Measurements from ENCODE around the gene WDR82. TPM values are rescaled to one million over a fixed set of nuclear protein-coding genes. Genes with fewer than 3 reads are reported as not detected.
A peak's percentile ranks its signal among the peaks of the same experiment; 100 is the strongest.

WDR82 gene
- total RNA-seq, 1 donor, result 58.3 TPM

DNA sequence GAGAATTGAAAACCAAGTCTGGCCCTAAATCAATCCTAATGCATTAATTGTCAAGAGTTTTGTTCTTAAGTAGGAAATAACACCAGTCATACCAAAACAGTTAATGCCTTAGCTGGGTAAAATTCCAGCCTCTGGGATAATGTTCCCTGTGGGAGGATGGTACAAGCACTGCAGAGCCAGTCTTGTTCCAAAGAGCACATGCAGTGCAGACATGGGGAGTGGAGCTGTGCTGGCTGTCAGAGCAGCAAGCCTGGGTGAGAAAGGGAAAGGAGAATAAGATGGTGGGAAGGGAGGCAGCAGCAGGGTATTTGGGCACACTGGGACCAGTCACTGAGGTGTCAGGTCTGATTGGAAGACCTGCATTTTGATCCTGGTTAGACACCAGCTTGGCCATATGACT, 68.4 kb downstream of the WDR82 start:
- Histone ChIP-seq H3K4me2 (ENCODE audit: insufficient read depth, low read length) (no peak overlapping the region), H3K27me3 (ENCODE audit: insufficient read depth, low read length) (no peaks in the 10 kb centered on the region), H4K20me1 (ENCODE audit: insufficient read depth, low read length) (peaks cover 5% of the 10 kb centered on the region), H2AFZ (ENCODE audit: low read length) (no peak overlapping the region), H3K4me3 (ENCODE audit: insufficient read depth, low read length) (no peak overlapping the region), H3K9me3 (ENCODE audit: low read depth, low read length) (no peaks in the 10 kb centered on the region), H3K4me1 (ENCODE audit: insufficient read depth, low read length) (peaks cover 4% of the 10 kb centered on the region), H3K79me2 (ENCODE audit: insufficient read depth, low read length) (no peaks in the 10 kb centered on the region), H3K27ac (ENCODE audit: low read depth, low read length) (no peak overlapping the region), H3K36me3 (ENCODE audit: insufficient read depth, low read length) (peaks cover 93% of the 10 kb centered on the region)
- no peak for DNase-seq (ENCODE audit: insufficient read length, low spot score, missing footprints)
- TF ChIP-seq, protein P1, sequence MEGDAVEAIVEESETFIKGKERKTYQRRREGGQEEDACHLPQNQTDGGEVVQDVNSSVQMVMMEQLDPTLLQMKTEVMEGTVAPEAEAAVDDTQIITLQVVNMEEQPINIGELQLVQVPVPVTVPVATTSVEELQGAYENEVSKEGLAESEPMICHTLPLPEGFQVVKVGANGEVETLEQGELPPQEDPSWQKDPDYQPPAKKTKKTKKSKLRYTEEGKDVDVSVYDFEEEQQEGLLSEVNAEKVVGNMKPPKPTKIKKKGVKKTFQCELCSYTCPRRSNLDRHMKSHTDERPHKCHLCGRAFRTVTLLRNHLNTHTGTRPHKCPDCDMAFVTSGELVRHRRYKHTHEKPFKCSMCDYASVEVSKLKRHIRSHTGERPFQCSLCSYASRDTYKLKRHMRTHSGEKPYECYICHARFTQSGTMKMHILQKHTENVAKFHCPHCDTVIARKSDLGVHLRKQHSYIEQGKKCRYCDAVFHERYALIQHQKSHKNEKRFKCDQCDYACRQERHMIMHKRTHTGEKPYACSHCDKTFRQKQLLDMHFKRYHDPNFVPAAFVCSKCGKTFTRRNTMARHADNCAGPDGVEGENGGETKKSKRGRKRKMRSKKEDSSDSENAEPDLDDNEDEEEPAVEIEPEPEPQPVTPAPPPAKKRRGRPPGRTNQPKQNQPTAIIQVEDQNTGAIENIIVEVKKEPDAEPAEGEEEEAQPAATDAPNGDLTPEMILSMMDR (IDR thresholded peaks at IDR 0.05; ENCODE audit: extremely low read depth, low read depth, low read length), result no peak

DNA sequence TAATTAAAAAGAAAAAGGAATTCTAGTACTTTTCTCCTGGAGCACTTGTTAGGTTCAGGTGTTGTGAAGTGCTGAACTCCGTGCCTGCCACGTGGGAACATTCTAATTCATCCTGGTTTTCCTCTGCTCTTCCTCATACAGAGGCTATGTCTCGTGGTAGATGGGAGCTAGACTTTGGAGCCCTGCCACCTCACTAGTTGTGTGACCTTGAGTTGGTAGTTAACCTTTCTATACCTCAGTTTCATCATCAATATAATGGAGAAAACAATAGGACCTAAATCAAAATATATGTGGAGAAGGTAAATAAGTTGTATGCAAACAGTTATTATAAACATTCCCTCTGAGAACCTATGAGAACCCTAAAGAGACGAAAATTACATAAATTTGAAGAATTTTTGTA, 69.9 kb downstream of the WDR82 start:
- H4K20me1 ChIP-seq (ENCODE audit: insufficient read depth, low read length), result peaks cover 3% of the 10 kb centered on the region
- DNase-seq (ENCODE audit: insufficient read length, low spot score, missing footprints), result no peak
- H3K27ac ChIP-seq (ENCODE audit: low read depth, low read length), result no peak overlapping the region
- H3K4me1 ChIP-seq (ENCODE audit: insufficient read depth, low read length), result peaks cover 4% of the 10 kb centered on the region
- TF ChIP-seq, protein P1 (IDR thresholded peaks at IDR 0.05; ENCODE audit: extremely low read depth, low read depth, low read length), result no peak
- H3K9me3 ChIP-seq (ENCODE audit: low read depth, low read length), result no peaks in the 10 kb centered on the region
- no peaks in the 10 kb centered on the region for H3K27me3 ChIP-seq (ENCODE audit: insufficient read depth, low read length)
- no peak overlapping the region for H3K4me3 ChIP-seq (ENCODE audit: insufficient read depth, low read length)
- no peak overlapping the region for H3K4me2 ChIP-seq (ENCODE audit: insufficient read depth, low read length)
- no peaks in the 10 kb centered on the region for H3K79me2 ChIP-seq (ENCODE audit: insufficient read depth, low read length)
- no peak overlapping the region for H2AFZ ChIP-seq (ENCODE audit: low read length)
- H3K36me3 ChIP-seq (ENCODE audit: insufficient read depth, low read length), result peaks cover 93% of the 10 kb centered on the region

DNA sequence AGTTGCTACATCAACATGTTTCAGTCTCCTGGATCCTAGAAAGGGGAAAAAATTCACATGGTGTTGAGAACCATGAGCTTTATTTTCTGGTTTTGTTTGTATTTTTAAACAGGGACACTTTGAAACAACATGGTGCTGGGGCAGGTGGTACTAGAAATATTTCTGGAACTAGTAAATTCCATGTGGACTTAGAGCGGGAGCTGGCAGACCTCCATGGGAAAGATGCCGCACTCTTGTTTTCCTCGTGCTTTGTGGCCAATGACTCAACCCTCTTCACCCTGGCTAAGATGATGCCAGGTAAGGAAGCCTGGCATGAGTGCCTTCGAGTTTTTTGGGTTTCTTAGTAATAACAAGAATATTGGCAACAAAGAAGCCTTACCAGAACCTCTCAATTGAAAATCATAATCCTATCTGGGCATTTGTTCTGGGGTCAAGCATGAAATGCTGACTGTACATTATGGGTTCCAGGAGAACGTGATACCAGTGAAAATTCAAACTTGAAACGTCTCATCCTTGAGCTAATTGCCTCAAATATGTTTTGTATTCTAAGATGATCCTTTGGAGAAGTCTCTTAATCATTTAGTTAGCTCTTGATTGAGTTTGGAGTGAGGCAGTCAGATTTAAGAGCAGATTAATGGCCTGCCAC, 72.6 kb downstream of the WDR82 start:
- peaks cover 93% of the 10 kb centered on the region for H3K36me3 ChIP-seq (ENCODE audit: insufficient read depth, low read length)
- H3K27ac ChIP-seq (ENCODE audit: low read depth, low read length), result no peak overlapping the region
- no peak overlapping the region for H3K4me2 ChIP-seq (ENCODE audit: insufficient read depth, low read length)
- TF ChIP-seq, protein P1 (IDR thresholded peaks at IDR 0.05; ENCODE audit: extremely low read depth, low read depth, low read length), result no peak
- H3K4me3 ChIP-seq (ENCODE audit: insufficient read depth, low read length), result no peak overlapping the region
- H3K4me1 ChIP-seq (ENCODE audit: insufficient read depth, low read length), result peaks cover 4% of the 10 kb centered on the region
- H3K79me2 ChIP-seq (ENCODE audit: insufficient read depth, low read length), result no peaks in the 10 kb centered on the region
- peak; percentile 79 for DNase-seq (ENCODE audit: insufficient read length, low spot score, missing footprints)
- no peaks in the 10 kb centered on the region for H3K9me3 ChIP-seq (ENCODE audit: low read depth, low read length)
- H4K20me1 ChIP-seq (ENCODE audit: insufficient read depth, low read length), result peaks cover 3% of the 10 kb centered on the region
- no peak overlapping the region for H2AFZ ChIP-seq (ENCODE audit: low read length)
- H3K27me3 ChIP-seq (ENCODE audit: insufficient read depth, low read length), result no peaks in the 10 kb centered on the region

Small RNA genes lying within 50 kb of the gene (small RNA-seq; reads per million reads assigned to genes)
- gene MIR135A1 (not detected), gene MIRLET7G (2,397 reads per million, percentile 99 among the genes with 10 or more reads in this experiment)

Other genes with a start within 250 kb of the WDR82 start
- 12.7 and 13.8 TPM in 2 replicates for gene DUSP7, start 222.1 kb downstream of the WDR82 start, total RNA-seq
- gene POC1A, start 124.2 kb downstream of the WDR82 start, total RNA-seq, result 1.8 and 3.2 TPM in 2 replicates
- 35.4 and 39.1 TPM in 2 replicates for gene ALAS1, start 80.5 kb downstream of the WDR82 start, total RNA-seq
- not detected in 2 replicates for gene TLR9, start 53.0 kb downstream of the WDR82 start, total RNA-seq
- 115 and 138 TPM in 2 replicates for gene TWF2, start 39.5 kb downstream of the WDR82 start, total RNA-seq
- gene PPM1M, start 32.9 kb downstream of the WDR82 start, total RNA-seq, result 23.9 and 28.2 TPM in 2 replicates
- 13.8 and 15.0 TPM in 2 replicates for gene GLYCTK, start 9.2 kb upstream of the WDR82 start, total RNA-seq
- 8.0 and 8.7 TPM in 2 replicates for gene DNAH1, start 37.7 kb upstream of the WDR82 start, total RNA-seq
- gene BAP1, start 131.4 kb upstream of the WDR82 start, total RNA-seq, result 65.4 and 72.4 TPM in 2 replicates
- 8.8 and 10.9 TPM in 2 replicates for gene PHF7, start 132.0 kb upstream of the WDR82 start, total RNA-seq
- under 0.01 TPM in 1 of 2 replicates, not detected in the other for gene SEMA3G, start 166.5 kb upstream of the WDR82 start, total RNA-seq
- 0.29 and 0.36 TPM in 2 replicates for gene TNNC1, start 175.4 kb upstream of the WDR82 start, total RNA-seq
- 72.2 and 83.2 TPM in 2 replicates for gene NISCH, start 177.0 kb upstream of the WDR82 start, total RNA-seq
- 0.59 and 1.1 TPM in 2 replicates for gene STAB1, start 216.7 kb upstream of the WDR82 start, total RNA-seq